HepG2 (cell line): ENCODE results near the gene GHRL. TPM values are rescaled to one million over a fixed set of nuclear protein-coding genes. Genes with fewer than 3 reads are reported as not detected.

ENCODE experiments used
- ATAC-seq: fragments of 200-7000 bp; cut with Tn5 transposase; 3 replicates; pipeline ENCODE4 v1.9.1; 2020; ENCODE audit warnings: mild to moderate bottlenecking, moderate library complexity
- BruUV-seq: library from RNA; stranded (reverse); fragments of 400-500 nt; replicated peaks from 2 replicates; lab custom pipeline; 2021; lab: Mats Ljungman, UMichigan
- CTCF ChIA-PET: fragments of 300-600 bp; formaldehyde crosslinking; extraction: SDS; loops from one replicate; lab custom pipeline; 2021; ENCODE audit warnings: low total read pairs, inconsistent platforms, low intra/inter-chr PET ratio; lab: Yijun Ruan, JAX
- POLR2A ChIA-PET: fragments of 350-600 bp; sonication (Branson Sonifier 250); formaldehyde crosslinking; loops from one replicate; lab custom pipeline; 2020; ENCODE audit warnings: antibody characterized with exemption, inconsistent platforms; lab: Yijun Ruan, JAX
- DNase-seq: peaks from one replicate; pipeline ENCODE4 v3.0.0-alpha.2; 2015; ENCODE audit warnings: low spot score
- FAIRE-seq: peaks from 3 replicates; lab custom pipeline; 2011; peaks lifted over from hg19 to GRCh38; lab: Jason Lieb, UNC
- H2AFZ ChIP-seq: one replicate; pipeline ENCODE4 v1.6.1; 2011; ENCODE audit warnings: low read length, inconsistent platforms
- H3K27ac ChIP-seq: fragments of 300-600 bp; 3 replicates; pipeline ENCODE4 v1.8.0; 2011; ENCODE audit warnings: mixed run types, mild to moderate bottlenecking, mixed read lengths, low read length, inconsistent platforms; ENCODE audit not compliant: insufficient read depth; ENCODE audit errors: extremely low read length
- H3K27me3 ChIP-seq, 2 experiments: fragments of 200-600 bp in 1 of 2; 2 replicates in 1 of 2; 3 replicates in 1 of 2; pipeline versions ENCODE4 v1.6.0 to v1.8.0; 2011; ENCODE audit warnings: low read length in 2 of 2, mild to moderate bottlenecking in 2 of 2, moderate library complexity in 2 of 2, inconsistent platforms in 1 of 2; ENCODE audit not compliant: insufficient read depth in 2 of 2, control insufficient read depth in 1 of 2
- H3K36me3 ChIP-seq, 2 experiments: fragments of 200-600 bp in 1 of 2; replicated peaks in 1 of 2; 2 replicates in 1 of 2; 3 replicates in 1 of 2; pipeline versions ENCODE4 v1.5.1 to v1.8.0; 2011; ENCODE audit warnings: low read length in 2 of 2, inconsistent platforms in 1 of 2; ENCODE audit not compliant: insufficient read depth in 2 of 2, control insufficient read depth in 1 of 2
- H3K4me1 ChIP-seq: 2 replicates; pipeline ENCODE4 v1.5.1; 2012; ENCODE audit warnings: low read length, inconsistent platforms; ENCODE audit not compliant: insufficient read depth
- H3K4me2 ChIP-seq: 2 replicates; pipeline ENCODE4 v1.6.0; 2011; ENCODE audit warnings: low read depth, low read length, inconsistent platforms
- H3K4me3 ChIP-seq, 3 experiments: fragments of 200-600 bp in 1 of 3; sonication (generic), shearing (Covaris generic) in 1 of 3; replicated peaks in 1 of 3; 2 replicates each; pipeline ENCODE4 v1.5.1; 2011 to 2016; ENCODE audit warnings: low read length in 3 of 3, inconsistent platforms in 2 of 3, low read depth in 2 of 3, mild to moderate bottlenecking in 2 of 3, control low read depth in 1 of 3, mixed read lengths in 1 of 3; ENCODE audit not compliant: insufficient read depth in 1 of 3
- H3K79me2 ChIP-seq: one replicate; pipeline ENCODE4 v1.6.1; 2011; ENCODE audit warnings: low read length, inconsistent platforms; ENCODE audit not compliant: insufficient read depth
- H3K9ac ChIP-seq: 2 replicates; pipeline ENCODE4 v1.6.0; 2011; ENCODE audit warnings: mild to moderate bottlenecking, low read depth, low read length, inconsistent platforms; ENCODE audit not compliant: insufficient read depth
- H3K9me3 ChIP-seq: 2 replicates; pipeline ENCODE4 v1.5.1; 2012; ENCODE audit warnings: mild to moderate bottlenecking, low read length
- H4K20me1 ChIP-seq: 2 replicates; pipeline ENCODE4 v1.6.0; 2011; ENCODE audit warnings: inconsistent platforms, mild to moderate bottlenecking, low read length, moderate library complexity; ENCODE audit not compliant: insufficient read depth
- CHCHD3 ChIP-seq: sonication (generic); formaldehyde crosslinking; IDR thresholded peaks from 2 replicates; pipeline ENCODE4 v1.8.0; 2022; ENCODE audit warnings: mild to moderate bottlenecking, missing genetic modification reagents, moderate library complexity
- DR1 ChIP-seq: sonication (generic); formaldehyde crosslinking; IDR thresholded peaks from 2 replicates; pipeline ENCODE4 v1.8.0; 2021; ENCODE audit warnings: mild to moderate bottlenecking, missing genetic modification reagents, inconsistent platforms
- FOXM1 ChIP-seq: sonication (generic); formaldehyde crosslinking; IDR thresholded peaks from 2 replicates; pipeline ENCODE4 v1.5.0; 2020; ENCODE audit warnings: missing genetic modification reagents
- HNF4A ChIP-seq: sonication (generic); formaldehyde crosslinking; IDR thresholded peaks from 2 replicates; pipeline ENCODE4 v1.4.0; 2020; ENCODE audit warnings: missing genetic modification reagents
- KLF13 ChIP-seq: sonication (generic); formaldehyde crosslinking; IDR thresholded peaks from 2 replicates; pipeline ENCODE4 v1.4.0; 2020; ENCODE audit warnings: mild to moderate bottlenecking, missing genetic modification reagents
- KMT2B ChIP-seq: IDR thresholded peaks from 2 replicates; pipeline ENCODE4 v1.6.1; 2016; ENCODE audit warnings: missing genetic modification reagents, missing compliant biosample characterization
- MBD4 ChIP-seq: IDR thresholded peaks from 2 replicates; pipeline ENCODE4 v1.6.1; 2012; ENCODE audit warnings: low read length, inconsistent platforms, borderline replicate concordance
- MED13 ChIP-seq: sonication (generic); formaldehyde crosslinking; IDR thresholded peaks from 2 replicates; pipeline ENCODE4 v1.5.0; 2020; ENCODE audit warnings: missing genetic modification reagents
- MTF1 ChIP-seq: sonication (generic); formaldehyde crosslinking; IDR thresholded peaks from 2 replicates; pipeline ENCODE4 v1.5.0; 2020; ENCODE audit warnings: missing genetic modification reagents
- POLR2G ChIP-seq: fragments of 200-400 bp; formaldehyde crosslinking; IDR thresholded peaks from 2 replicates; pipeline ENCODE4 v1.6.1; 2018; ENCODE audit warnings: mild to moderate bottlenecking, low read depth, low read length, moderate library complexity
- SCMH1 ChIP-seq: sonication (generic); formaldehyde crosslinking; IDR thresholded peaks from 2 replicates; pipeline ENCODE4 v1.9.0; 2021; ENCODE audit warnings: missing genetic modification reagents, mild to moderate bottlenecking, borderline replicate concordance
- SRSF9 ChIP-seq: fragments of 200-400 bp; formaldehyde crosslinking; IDR thresholded peaks from 2 replicates; pipeline ENCODE4 v1.6.1; 2018; ENCODE audit warnings: borderline replicate concordance, mild to moderate bottlenecking, low read depth, low read length; ENCODE audit not compliant: insufficient read depth, poor library complexity, severe bottlenecking
- TOPORS ChIP-seq: sonication (generic); formaldehyde crosslinking; IDR thresholded peaks from 2 replicates; pipeline ENCODE4 v1.8.0; 2023; ENCODE audit warnings: mild to moderate bottlenecking, missing genetic modification reagents
- ZNF709 ChIP-seq: sonication (generic); formaldehyde crosslinking; IDR thresholded peaks from 2 replicates; pipeline ENCODE4 v1.5.0; 2020; ENCODE audit warnings: mild to moderate bottlenecking, missing genetic modification reagents
- ZNF879 ChIP-seq: sonication (generic); formaldehyde crosslinking; IDR thresholded peaks from 2 replicates; pipeline ENCODE4 v1.8.1; 2023; ENCODE audit warnings: missing genetic modification reagents
- ZSCAN22 ChIP-seq: sonication (generic); formaldehyde crosslinking; IDR thresholded peaks from 2 replicates; pipeline ENCODE4 v1.4.0; 2020; ENCODE audit warnings: mild to moderate bottlenecking, missing genetic modification reagents
- WGBS: methylation state at CpG from one replicate; pipeline ENCODE4 v1.1.6; 2017; ENCODE audit warnings: low lambda C conversion rate; 5-methylcytosine and 5-hydroxymethylcytosine counted together
- in situ Hi-C: cut with HindIII; loops from 2 replicates; pipeline ENCODE4 v1.10.0; 2017; ENCODE audit warnings: low pct_unique_long_range_greater_than_20kb; ENCODE audit not compliant: extremely low pct_ligation_motif_present
- intact Hi-C: fragments of 100-400 bp; cut with micrococcal nuclease; formaldehyde crosslinking; loops from one replicate; pipeline ENCODE4 v1.10.0; 2022; ENCODE audit not compliant: unreplicated experiment
- polyA plus RNA-seq, 8 experiments: library from polyadenylated mRNA; depleted of rRNA in 3 of 8; stranded (reverse) in 7 of 8; unstranded in 1 of 8; fragments of >200 nt; fragmentation: Illumina TruSeq in 4 of 8; extraction: Trizol in 4 of 8; gene quantifications; 2 replicates each; pipeline versions ENCODE4 v1.2.1 to v1.2.3, GENCODE V29; 2011 to 2016; ENCODE audit warnings: low read depth in 4 of 8, missing spikeins in 1 of 8, mixed read lengths in 1 of 8; ENCODE audit not compliant: insufficient read depth in 1 of 8
- total RNA-seq, 5 experiments: library from RNA; depleted of rRNA; stranded (reverse); fragments of >200 nt; fragmentation: Illumina TruSeq; extraction: Trizol; gene quantifications; 2 replicates each; pipeline ENCODE4 v1.2.3, GENCODE V29; 2016; ENCODE audit warnings: low read depth in 1 of 5
- TF ChIP-seq, protein P1 (sequence below): sonication (generic); formaldehyde crosslinking; IDR thresholded peaks from 2 replicates; pipeline ENCODE4 v1.5.0; 2020; ENCODE audit warnings: mild to moderate bottlenecking, missing genetic modification reagents, moderate library complexity
- TF ChIP-seq, protein P2 (sequence below), 2 experiments: sonication (generic) in 1 of 2; formaldehyde crosslinking in 1 of 2; IDR thresholded peaks; 2 replicates each; pipeline versions ENCODE4 v1.4.0 to v1.6.1; 2018 to 2020; ENCODE audit warnings: missing genetic modification reagents in 2 of 2, borderline replicate concordance in 1 of 2, low read depth in 1 of 2, mild to moderate bottlenecking in 1 of 2, missing biosample characterization in 1 of 2
- TF ChIP-seq, protein P3 (sequence below): sonication (generic); formaldehyde crosslinking; IDR thresholded peaks from 2 replicates; pipeline ENCODE4 v1.4.0; 2020; ENCODE audit warnings: missing genetic modification reagents

GHRL gene
- total and polyA plus RNA-seq, 2 of the 13 experiments (the other 11 are each of a cell fraction or from before 2014, with no cell fraction given), result 0.09 TPM; not detected in 1

DNA sequence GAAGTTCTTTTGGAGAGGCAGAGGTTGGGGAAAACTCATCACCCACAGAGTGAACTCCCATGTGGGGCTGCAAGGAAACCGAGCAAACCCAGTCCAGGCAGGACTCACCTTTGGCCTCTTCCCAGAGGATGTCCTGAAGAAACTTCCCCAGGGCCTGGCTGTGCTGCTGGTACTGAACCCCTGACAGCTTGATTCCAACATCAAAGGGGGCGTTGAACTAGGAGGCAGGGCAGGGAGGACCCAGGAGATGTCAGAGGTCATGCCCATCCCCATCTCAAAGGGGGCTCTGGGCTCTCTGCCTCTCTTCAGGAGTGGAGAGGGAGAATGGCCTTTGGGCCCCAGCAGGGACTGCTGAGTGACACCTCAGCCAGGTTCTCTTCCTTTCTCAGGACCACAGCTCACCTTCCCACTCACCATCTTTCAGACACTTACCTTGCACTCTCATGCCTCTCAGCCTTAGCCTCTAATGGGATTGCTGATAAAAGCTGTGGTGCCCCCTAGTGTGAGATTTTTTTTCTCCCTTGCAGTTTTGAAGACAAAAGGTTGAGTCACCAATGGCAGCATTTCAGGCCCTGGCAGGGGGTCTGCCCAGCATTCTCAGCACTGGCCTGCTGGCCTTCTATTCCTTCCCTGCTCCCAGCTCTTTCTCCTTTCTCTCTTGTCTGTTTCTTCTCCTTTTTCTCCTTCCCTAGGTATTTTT lies 6.0 kb downstream of the GHRL start (continued):
- TF ChIP-seq, protein P1, sequence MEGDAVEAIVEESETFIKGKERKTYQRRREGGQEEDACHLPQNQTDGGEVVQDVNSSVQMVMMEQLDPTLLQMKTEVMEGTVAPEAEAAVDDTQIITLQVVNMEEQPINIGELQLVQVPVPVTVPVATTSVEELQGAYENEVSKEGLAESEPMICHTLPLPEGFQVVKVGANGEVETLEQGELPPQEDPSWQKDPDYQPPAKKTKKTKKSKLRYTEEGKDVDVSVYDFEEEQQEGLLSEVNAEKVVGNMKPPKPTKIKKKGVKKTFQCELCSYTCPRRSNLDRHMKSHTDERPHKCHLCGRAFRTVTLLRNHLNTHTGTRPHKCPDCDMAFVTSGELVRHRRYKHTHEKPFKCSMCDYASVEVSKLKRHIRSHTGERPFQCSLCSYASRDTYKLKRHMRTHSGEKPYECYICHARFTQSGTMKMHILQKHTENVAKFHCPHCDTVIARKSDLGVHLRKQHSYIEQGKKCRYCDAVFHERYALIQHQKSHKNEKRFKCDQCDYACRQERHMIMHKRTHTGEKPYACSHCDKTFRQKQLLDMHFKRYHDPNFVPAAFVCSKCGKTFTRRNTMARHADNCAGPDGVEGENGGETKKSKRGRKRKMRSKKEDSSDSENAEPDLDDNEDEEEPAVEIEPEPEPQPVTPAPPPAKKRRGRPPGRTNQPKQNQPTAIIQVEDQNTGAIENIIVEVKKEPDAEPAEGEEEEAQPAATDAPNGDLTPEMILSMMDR, result peak; percentile 73
- peak; percentile 30; the same call in 1 of the 2 replicates for TF ChIP-seq POLR2G
- TF ChIP-seq, protein P2, sequence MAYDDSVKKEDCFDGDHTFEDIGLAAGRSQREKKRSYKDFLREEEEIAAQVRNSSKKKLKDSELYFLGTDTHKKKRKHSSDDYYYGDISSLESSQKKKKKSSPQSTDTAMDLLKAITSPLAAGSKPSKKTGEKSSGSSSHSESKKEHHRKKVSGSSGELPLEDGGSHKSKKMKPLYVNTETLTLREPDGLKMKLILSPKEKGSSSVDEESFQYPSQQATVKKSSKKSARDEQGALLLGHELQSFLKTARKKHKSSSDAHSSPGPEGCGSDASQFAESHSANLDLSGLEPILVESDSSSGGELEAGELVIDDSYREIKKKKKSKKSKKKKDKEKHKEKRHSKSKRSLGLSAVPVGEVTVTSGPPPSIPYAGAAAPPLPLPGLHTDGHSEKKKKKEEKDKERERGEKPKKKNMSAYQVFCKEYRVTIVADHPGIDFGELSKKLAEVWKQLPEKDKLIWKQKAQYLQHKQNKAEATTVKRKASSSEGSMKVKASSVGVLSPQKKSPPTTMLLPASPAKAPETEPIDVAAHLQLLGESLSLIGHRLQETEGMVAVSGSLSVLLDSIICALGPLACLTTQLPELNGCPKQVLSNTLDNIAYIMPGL (CRISPR knock-in tag; IDR thresholded peaks at IDR 0.05; ENCODE audit: borderline replicate concordance in 1 of 2, low read depth in 1 of 2), result 0 out of 4 replicates have a peak, but pooled peaks of 1 of the 2 experiments have one; percentile 27
- no peak for TF ChIP-seq FOXM1

DNA sequence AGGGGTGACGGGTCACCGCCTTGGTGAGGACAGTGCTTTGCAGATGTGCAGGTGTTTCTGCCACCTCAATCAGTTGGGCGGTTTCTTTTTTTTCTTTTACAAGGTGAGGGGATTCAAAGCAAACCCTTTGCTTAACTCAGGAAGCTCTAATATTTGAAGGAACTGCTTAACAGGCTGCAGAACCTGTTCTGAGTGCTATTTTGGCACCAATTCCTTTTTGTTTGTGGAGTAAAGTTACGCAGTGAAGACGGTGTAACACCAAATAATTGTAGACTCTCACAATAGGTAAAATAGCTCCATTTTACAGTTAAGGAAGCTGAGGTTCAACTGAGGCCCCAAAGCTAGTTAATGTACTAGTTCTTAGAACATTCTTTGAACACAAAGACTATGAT lies 6.6 kb downstream of the GHRL start:
- in situ Hi-C loops, result no loop called here
- no peaks in the 10 kb centered on the region for H3K27me3 ChIP-seq
- BruUV-seq, result no TSS peak
- intact Hi-C loops, result no loop called here
- ATAC-seq, result no peak
- H2AFZ ChIP-seq, result no peak overlapping the region
- no peak for FAIRE-seq
- ChIA-PET CTCF (no interaction called here), POLR2A (interaction anchor here (1.1 to 2.2 kb wide), 2 partner anchors 36 to 38 kb away, joined by 4 to 6 read pairs; partner anchors contain the start of gene TATDN2)
- H3K27ac ChIP-seq, result no peak overlapping the region
- no peak overlapping the region for H3K9ac ChIP-seq
- 98% methylated on average over 5 of the region's 5 CpGs for WGBS
- no peak overlapping the region for H3K4me2 ChIP-seq
- no peaks in the 10 kb centered on the region for H4K20me1 ChIP-seq
- no peaks in the 10 kb centered on the region for H3K79me2 ChIP-seq
- H3K36me3 ChIP-seq, result peaks cover 15 to 36% of the 10 kb centered on the region in 2 experiments; a peak in 4 of 5 replicates
- peaks cover 4% of the 10 kb centered on the region for H3K4me1 ChIP-seq
- no peak overlapping the region for H3K4me3 ChIP-seq
- no peaks in the 10 kb centered on the region for H3K9me3 ChIP-seq
- no peak for DNase-seq
- no peak for TF ChIP-seq ZNF879 (CRISPR knock-in tag)
- TF ChIP-seq KLF13, result no peak
- TF ChIP-seq ZSCAN22 (CRISPR knock-in tag), result no peak
- TF ChIP-seq TOPORS (CRISPR knock-in tag), result no peak
- TF ChIP-seq MED13 (CRISPR knock-in tag), result no peak
- TF ChIP-seq SCMH1 (CRISPR knock-in tag), result no peak
- no peak for TF ChIP-seq MTF1 (CRISPR knock-in tag)
- TF ChIP-seq ZNF709 (CRISPR knock-in tag), result no peak
- TF ChIP-seq MBD4, result no peak
- TF ChIP-seq, protein P3, sequence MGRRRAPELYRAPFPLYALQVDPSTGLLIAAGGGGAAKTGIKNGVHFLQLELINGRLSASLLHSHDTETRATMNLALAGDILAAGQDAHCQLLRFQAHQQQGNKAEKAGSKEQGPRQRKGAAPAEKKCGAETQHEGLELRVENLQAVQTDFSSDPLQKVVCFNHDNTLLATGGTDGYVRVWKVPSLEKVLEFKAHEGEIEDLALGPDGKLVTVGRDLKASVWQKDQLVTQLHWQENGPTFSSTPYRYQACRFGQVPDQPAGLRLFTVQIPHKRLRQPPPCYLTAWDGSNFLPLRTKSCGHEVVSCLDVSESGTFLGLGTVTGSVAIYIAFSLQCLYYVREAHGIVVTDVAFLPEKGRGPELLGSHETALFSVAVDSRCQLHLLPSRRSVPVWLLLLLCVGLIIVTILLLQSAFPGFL (CRISPR knock-in tag), result no peak
- TF ChIP-seq SRSF9, result no peak
- no peak for TF ChIP-seq KMT2B
- TF ChIP-seq CHCHD3 (CRISPR knock-in tag), result no peak
- TF ChIP-seq DR1 (CRISPR knock-in tag), result no peak
- no peak for TF ChIP-seq HNF4A (CRISPR knock-in tag)
